Activated effector memory CD4-positive, alpha-beta T cell treated with Interleukin-2 at 50 U/mL for 16 hours (primary cell): ENCODE data around the gene ESYT1.

ENCODE experiments used
- DNase-seq: peaks from one replicate; pipeline ENCODE4 v3.0.0-alpha.2; 2020

ESYT1 gene

GRCh38 chr12:56157201-56158028 is 29.3 kb downstream of the ESYT1 start:
- DNase-seq: peak; percentile 57

GRCh38 chr12:56158029-56158925 is 30.2 kb downstream of the ESYT1 start, which contains the start of gene MYL6:
Gene MYL6 (plus strand): TSS chr12:56158359. CDS start chr12:56158402, 43 bp downstream.
- peak; percentile 83 for DNase-seq

DNA sequence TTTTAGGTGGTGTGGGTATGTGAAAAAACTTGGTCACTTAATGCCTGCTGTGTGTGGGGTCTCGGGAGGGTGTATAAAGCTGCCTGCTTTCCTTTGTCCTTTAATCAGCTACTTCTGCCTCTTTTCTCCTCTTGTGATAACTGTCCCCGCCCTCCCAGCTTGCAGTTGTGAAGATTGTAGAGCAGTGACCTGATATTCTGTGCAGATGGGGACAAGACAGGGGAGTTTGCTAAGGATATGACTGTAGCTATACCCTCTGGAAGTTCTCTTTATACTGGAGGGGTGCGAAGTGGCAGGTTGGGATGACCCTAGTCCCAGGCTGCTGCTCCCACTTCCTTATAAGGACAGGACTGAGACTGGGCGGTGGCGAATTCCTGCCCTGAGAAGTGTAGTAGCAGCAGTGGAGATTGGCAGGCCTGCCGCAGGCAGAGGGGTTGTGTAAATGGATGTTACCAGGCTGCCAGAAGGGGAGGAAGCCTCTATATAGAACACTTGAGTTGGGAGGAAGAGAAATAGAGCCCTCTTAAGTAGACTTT is 30.9 kb downstream of the ESYT1 start:
- DNase-seq: no peak

- DNase-seq: no peak
Measured at GRCh38 chr12:56159482-56160192, 31.6 kb downstream of the ESYT1 start.

- peak; percentile 49 for DNase-seq
Measured at GRCh38 chr12:56160193-56160763, 32.2 kb downstream of the ESYT1 start.

DNA sequence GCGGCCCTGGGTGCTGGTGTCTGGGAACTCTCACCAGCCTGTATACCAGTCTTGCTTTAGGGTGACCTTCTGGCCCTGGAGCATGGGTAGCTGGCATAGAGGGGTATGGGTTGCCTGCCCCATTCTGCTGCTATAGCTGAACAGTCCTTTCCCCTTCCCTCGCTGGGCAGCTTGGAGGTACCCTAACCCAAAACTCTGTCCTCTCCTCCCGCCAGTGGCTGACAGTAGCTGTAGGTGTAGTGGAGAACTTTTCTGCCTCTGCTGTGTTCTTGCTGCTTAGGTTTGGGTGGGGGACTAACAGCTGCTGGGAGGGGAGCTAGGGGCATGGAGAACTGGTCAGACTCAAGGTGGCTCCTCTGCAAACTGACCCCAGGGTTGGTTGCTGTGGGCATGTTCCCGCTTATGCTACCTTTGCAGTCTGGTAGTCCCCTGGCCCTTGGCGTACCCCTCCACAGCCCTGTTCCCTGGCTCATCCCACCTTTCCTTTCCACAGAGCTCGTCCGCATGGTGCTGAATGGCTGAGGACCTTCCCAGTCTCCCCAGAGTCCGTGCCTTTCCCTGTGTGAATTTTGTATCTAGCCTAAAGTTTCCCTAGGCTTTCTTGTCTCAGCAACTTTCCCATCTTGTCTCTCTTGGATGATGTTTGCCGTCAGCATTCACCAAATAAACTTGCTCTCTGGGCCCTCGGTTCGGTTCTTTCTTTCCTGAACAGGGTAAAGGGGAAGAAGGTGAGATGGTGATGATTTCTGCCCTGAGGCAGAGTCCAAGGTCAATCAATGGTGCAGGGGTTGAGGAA is 33.0 kb downstream of the ESYT1 start:
- no peak for DNase-seq

- no peak for DNase-seq
Measured at GRCh38 chr12:56161690-56162351, 33.8 kb downstream of the ESYT1 start.

DNA sequence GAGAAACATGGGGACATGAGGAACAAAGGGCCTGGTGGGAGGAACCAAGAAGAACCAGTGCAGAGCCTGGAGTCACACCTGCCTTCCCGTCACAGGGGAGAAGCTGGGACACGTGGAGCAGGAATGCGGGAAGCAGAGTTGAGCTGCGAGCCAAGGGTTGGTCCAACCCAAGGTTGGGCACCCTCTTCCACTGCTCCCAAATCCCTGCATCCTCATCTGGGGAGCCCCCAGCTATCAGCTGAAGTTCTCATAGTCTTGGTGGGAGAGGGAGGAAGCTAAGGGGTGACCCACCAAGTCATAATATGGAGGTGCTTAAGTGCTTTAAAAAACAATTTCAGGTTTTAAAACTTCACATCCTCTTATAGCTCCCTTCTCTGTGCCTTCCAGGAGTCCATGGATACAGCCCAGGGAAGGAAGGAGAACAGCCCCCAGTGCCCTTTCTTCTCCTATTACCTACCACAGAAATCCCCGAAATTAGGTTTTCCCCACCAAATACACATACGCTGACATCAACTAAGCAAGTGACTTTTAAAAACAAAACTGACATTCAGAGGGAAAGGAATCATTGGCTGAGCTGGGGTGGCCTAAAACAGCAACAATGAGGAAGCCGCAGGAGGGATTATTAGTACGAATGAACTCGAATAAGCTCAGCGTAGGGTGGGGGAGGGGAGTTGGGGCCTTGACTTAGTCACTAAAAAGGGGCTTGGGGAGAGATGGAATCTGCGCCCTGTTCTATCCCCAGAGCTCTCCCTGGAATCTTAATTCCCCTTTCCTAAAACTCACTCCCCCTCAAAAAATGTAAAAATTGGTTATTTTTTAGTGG is 34.6 kb downstream of the ESYT1 start:
- DNase-seq: no peak

- DNase-seq: no peak
Measured at GRCh38 chr12:56163533-56164344, 35.7 kb downstream of the ESYT1 start.

GRCh38 chr12:56164345-56164729 is 36.3 kb downstream of the ESYT1 start:
- no peak for DNase-seq

- DNase-seq: no peak
Measured at GRCh38 chr12:56165369-56165768, 37.3 kb downstream of the ESYT1 start.

GRCh38 chr12:56169229-56169759 is 41.2 kb downstream of the ESYT1 start:
- no peak for DNase-seq

GRCh38 chr12:56172839-56173238 is 44.8 kb downstream of the ESYT1 start:
- no peak for DNase-seq

GRCh38 chr12:56178347-56178746 is 50.3 kb downstream of the ESYT1 start:
- DNase-seq: no peak

GRCh38 chr12:56186957-56187356 is 58.9 kb downstream of the ESYT1 start:
- DNase-seq: no peak

- DNase-seq: no peak
Measured at GRCh38 chr12:56188131-56188777, 60.2 kb downstream of the ESYT1 start.

DNA sequence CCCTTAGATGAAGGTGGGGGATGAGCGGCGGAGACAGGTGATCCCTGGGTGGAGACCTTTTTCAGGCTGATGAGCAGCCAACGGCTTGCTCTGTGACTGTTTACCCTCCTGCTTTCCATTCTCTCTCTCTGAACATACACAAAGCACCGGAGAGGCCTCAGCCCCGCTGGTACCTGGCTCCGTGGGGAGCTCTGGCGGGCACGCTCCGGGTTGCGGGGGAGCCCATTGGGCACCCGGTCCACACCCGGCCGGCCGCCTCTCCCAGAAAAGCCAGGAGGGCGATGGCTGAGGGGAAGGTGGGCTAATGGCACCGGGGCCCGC is 60.7 kb downstream of the ESYT1 start:
- DNase-seq: no peak

- peak; percentile 79 for DNase-seq
Measured at GRCh38 chr12:56189099-56189917, 61.2 kb downstream of the ESYT1 start, which contains the start of gene SMARCC2. Gene SMARCC2 (minus strand): TSS chr12:56189483. CDS start chr12:56189461, 22 bp downstream.
